ENCODE results near the gene HEATR9. TPM values are rescaled to one million over a fixed set of nuclear protein-coding genes. Genes with fewer than 3 reads are reported as not detected.

The HEATR9 gene
- total and polyA plus RNA-seq, 3 donors from 2014 or later: 6.1 to 28.3 (median 7.8) TPM

DNA sequence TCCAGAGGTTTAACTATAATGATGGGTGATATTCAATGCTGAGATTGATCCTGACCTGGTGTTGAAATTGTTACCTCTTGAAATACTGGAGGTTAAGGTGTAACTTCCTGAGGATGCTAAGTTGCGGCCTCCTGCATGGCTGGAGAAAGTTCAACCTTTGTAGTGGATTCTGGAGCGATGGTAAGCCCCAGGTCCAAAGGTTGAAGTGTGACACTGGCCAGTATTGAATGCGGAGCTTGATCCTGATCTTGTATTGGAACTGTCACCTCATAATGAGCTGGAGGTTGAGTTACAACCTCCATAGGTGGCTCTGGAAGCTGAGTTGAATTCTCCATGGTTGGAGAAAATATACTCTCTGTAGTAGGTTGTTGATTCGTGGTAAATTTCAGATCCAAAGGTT, 44.9 kb upstream of the HEATR9 start:
- no peaks in the 10 kb centered on the region for H3K9me3 ChIP-seq
- H3K36me3 ChIP-seq (ENCODE audit: low read depth, missing control alignments): no peaks in the 10 kb centered on the region
- no peak overlapping the region for H3K27ac ChIP-seq
- WGBS, 2 donors: 90 to 94% methylated on average over 4 of the region's 4 CpGs
- intact Hi-C loops (cut with DNase I; ENCODE audit: low total_unique reads): no loop called here
- TF ChIP-seq POLR2A (IDR thresholded peaks at IDR 0.05): no peak
- TF ChIP-seq, protein P1, sequence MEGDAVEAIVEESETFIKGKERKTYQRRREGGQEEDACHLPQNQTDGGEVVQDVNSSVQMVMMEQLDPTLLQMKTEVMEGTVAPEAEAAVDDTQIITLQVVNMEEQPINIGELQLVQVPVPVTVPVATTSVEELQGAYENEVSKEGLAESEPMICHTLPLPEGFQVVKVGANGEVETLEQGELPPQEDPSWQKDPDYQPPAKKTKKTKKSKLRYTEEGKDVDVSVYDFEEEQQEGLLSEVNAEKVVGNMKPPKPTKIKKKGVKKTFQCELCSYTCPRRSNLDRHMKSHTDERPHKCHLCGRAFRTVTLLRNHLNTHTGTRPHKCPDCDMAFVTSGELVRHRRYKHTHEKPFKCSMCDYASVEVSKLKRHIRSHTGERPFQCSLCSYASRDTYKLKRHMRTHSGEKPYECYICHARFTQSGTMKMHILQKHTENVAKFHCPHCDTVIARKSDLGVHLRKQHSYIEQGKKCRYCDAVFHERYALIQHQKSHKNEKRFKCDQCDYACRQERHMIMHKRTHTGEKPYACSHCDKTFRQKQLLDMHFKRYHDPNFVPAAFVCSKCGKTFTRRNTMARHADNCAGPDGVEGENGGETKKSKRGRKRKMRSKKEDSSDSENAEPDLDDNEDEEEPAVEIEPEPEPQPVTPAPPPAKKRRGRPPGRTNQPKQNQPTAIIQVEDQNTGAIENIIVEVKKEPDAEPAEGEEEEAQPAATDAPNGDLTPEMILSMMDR (IDR thresholded peaks at IDR 0.05): no peak
- no peaks in the 10 kb centered on the region for H3K4me1 ChIP-seq
- H3K27me3 ChIP-seq: no peaks in the 10 kb centered on the region
- DNase-seq: no peak
- H3K4me3 ChIP-seq: no peak overlapping the region

DNA sequence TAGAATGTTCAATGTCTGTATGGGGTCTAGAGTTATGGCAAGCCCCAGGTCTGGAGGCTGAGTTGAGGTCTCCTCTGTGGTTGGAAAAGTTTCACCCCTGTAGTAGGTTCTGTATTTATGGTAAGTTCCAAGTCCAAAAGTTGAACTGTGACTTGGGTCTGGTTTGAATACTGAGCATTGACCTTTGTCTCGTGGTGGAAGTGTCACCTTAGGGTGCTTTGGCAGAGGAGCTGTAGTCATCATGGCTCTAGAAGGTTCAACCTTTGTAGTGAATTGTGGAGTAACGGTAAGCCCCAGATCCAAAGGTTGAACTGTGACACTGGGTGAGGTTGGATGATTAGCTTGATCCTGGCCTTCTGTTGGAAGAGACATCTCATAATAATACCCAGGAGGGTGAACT, 44.3 kb upstream of the HEATR9 start:
- DNase-seq: no peak
- no peak overlapping the region for H3K4me3 ChIP-seq
- no peaks in the 10 kb centered on the region for H3K36me3 ChIP-seq (ENCODE audit: low read depth, missing control alignments)
- WGBS, 2 donors: 86 to 90% methylated on average over 2 of the region's 2 CpGs
- no peaks in the 10 kb centered on the region for H3K27me3 ChIP-seq
- H3K4me1 ChIP-seq: no peaks in the 10 kb centered on the region
- intact Hi-C loops (cut with DNase I; ENCODE audit: low total_unique reads): no loop called here
- H3K27ac ChIP-seq: no peak overlapping the region
- no peak for TF ChIP-seq POLR2A (IDR thresholded peaks at IDR 0.05)
- TF ChIP-seq, protein P1 (IDR thresholded peaks at IDR 0.05): no peak
- H3K9me3 ChIP-seq: no peaks in the 10 kb centered on the region

DNA sequence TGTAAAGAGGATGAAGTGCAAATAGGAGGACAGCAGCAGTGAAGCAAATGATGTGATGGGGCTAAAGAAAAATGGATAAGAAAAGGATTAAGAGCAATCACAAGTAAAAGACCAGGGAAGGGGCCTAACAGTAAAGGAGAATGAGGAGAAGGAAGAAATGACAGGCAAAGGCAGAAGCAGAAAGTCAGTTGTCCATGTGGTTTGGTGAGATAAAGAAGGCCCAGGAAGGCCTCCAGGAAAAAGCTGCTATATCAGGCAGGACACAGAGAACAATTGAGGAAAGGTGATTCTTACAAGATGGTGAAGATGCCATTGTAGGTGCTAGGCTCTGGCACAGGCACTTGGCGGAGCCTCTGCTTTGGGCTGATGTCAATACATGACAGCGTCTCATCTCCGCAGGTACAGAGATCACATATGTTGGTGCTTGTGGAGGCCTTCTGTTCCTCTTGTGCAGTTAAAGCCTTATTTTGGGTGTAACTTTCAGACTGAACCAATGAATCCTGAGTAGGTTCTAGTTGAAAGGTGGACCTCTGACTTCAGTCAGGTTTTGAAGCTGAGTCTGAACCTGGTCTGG, 43.7 kb upstream of the HEATR9 start:
- no peaks in the 10 kb centered on the region for H3K36me3 ChIP-seq (ENCODE audit: low read depth, missing control alignments)
- no peak overlapping the region for H3K4me3 ChIP-seq
- H3K27me3 ChIP-seq: no peaks in the 10 kb centered on the region
- no peaks in the 10 kb centered on the region for H3K9me3 ChIP-seq
- intact Hi-C loops (cut with DNase I; ENCODE audit: low total_unique reads): no loop called here
- no peaks in the 10 kb centered on the region for H3K4me1 ChIP-seq
- WGBS, 2 donors: 98 to 100% methylated on average over 3 of the region's 3 CpGs
- no peak for DNase-seq
- no peak for TF ChIP-seq POLR2A (IDR thresholded peaks at IDR 0.05)
- TF ChIP-seq, protein P1 (IDR thresholded peaks at IDR 0.05): no peak
- H3K27ac ChIP-seq: no peak overlapping the region

DNA sequence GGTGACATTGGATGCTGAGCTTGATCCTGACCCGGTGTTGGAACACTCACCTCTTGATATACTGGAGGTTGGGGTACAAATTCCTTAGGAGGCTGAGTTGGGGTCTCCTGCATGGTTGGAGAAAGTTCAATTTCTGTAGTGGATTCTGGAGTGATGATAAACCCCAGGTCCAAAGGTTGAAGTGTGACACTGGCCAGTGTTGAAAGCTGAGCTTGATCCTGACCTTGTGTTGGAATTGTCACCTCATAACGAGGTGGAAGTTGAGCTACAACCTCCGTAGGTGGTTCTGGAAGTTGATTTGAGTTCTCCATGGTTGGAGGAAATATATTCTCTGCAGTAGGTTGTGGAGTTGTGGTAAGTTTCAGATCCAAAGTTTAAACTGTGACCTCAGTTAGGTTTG, 40.7 kb upstream of the HEATR9 start:
- no peaks in the 10 kb centered on the region for H3K4me1 ChIP-seq
- DNase-seq: no peak
- intact Hi-C loops (cut with DNase I; ENCODE audit: low total_unique reads): no loop called here
- WGBS, 2 donors: 87 to 91% methylated on average over 3 of the region's 3 CpGs
- H3K27ac ChIP-seq: no peak overlapping the region
- H3K27me3 ChIP-seq: no peaks in the 10 kb centered on the region
- no peak overlapping the region for H3K4me3 ChIP-seq
- H3K9me3 ChIP-seq: no peaks in the 10 kb centered on the region
- H3K36me3 ChIP-seq (ENCODE audit: low read depth, missing control alignments): no peaks in the 10 kb centered on the region
- TF ChIP-seq, protein P1 (IDR thresholded peaks at IDR 0.05): no peak
- no peak for TF ChIP-seq POLR2A (IDR thresholded peaks at IDR 0.05)

DNA sequence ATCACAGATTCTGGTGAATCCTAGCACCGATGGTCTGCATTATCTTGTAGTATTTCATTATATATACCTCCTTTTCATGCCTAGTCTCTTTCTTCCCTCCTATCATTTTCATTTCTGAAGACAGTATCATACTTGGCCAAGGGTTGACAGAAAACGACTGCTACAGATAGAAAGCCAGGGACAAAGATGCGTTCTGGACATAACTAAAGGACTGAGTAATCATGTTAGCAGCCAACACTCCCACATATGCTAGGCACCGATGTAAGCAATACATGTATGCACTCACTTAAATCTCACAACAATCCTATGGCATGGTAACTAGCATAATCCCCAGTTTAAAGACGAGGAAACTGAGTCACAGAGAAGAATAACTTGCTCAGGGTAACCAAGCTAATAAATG, 39.0 kb upstream of the HEATR9 start:
- no peaks in the 10 kb centered on the region for H3K27me3 ChIP-seq
- no peaks in the 10 kb centered on the region for H3K9me3 ChIP-seq
- 64 to 66% methylated on average over 5 of the region's 5 CpGs for WGBS, 2 donors
- no peak overlapping the region for H3K4me3 ChIP-seq
- H3K36me3 ChIP-seq (ENCODE audit: low read depth, missing control alignments): no peaks in the 10 kb centered on the region
- H3K4me1 ChIP-seq: no peaks in the 10 kb centered on the region
- intact Hi-C loops (cut with DNase I; ENCODE audit: low total_unique reads): no loop called here
- DNase-seq: no peak
- H3K27ac ChIP-seq: no peak overlapping the region
- TF ChIP-seq POLR2A (IDR thresholded peaks at IDR 0.05): no peak
- TF ChIP-seq, protein P1 (IDR thresholded peaks at IDR 0.05): no peak

All from testis (tissue), 3 donors.